HepG2 (cell line): ENCODE measurements around the gene COQ10B. TPM values are rescaled to one million over a fixed set of nuclear protein-coding genes. Genes with fewer than 3 reads are reported as not detected.

Source experiments
- ATAC-seq: fragments of 200-7000 bp; cut with Tn5 transposase; 3 replicates; pipeline ENCODE4 v1.9.1; 2020; ENCODE audit warnings: mild to moderate bottlenecking, moderate library complexity
- BruUV-seq: library from RNA; stranded (reverse); fragments of 400-500 nt; replicated peaks from 2 replicates; lab custom pipeline; 2021; lab: Mats Ljungman, UMichigan
- CTCF ChIA-PET: fragments of 300-600 bp; formaldehyde crosslinking; extraction: SDS; loops from one replicate; lab custom pipeline; 2021; ENCODE audit warnings: low total read pairs, inconsistent platforms, low intra/inter-chr PET ratio; lab: Yijun Ruan, JAX
- POLR2A ChIA-PET: fragments of 350-600 bp; sonication (Branson Sonifier 250); formaldehyde crosslinking; loops from one replicate; lab custom pipeline; 2020; ENCODE audit warnings: antibody characterized with exemption, inconsistent platforms; lab: Yijun Ruan, JAX
- DNase-seq: peaks from one replicate; pipeline ENCODE4 v3.0.0-alpha.2; 2015; ENCODE audit warnings: low spot score
- FAIRE-seq: peaks from 3 replicates; lab custom pipeline; 2011; peaks lifted over from hg19 to GRCh38; lab: Jason Lieb, UNC
- H2AFZ ChIP-seq: one replicate; pipeline ENCODE4 v1.6.1; 2011; ENCODE audit warnings: low read length, inconsistent platforms
- H3K27ac ChIP-seq: fragments of 300-600 bp; 3 replicates; pipeline ENCODE4 v1.8.0; 2011; ENCODE audit warnings: mixed run types, mild to moderate bottlenecking, mixed read lengths, low read length, inconsistent platforms; ENCODE audit not compliant: insufficient read depth; ENCODE audit errors: extremely low read length
- H3K27me3 ChIP-seq, 2 experiments: fragments of 200-600 bp in 1 of 2; 2 replicates in 1 of 2; 3 replicates in 1 of 2; pipeline versions ENCODE4 v1.6.0 to v1.8.0; 2011; ENCODE audit warnings: low read length in 2 of 2, mild to moderate bottlenecking in 2 of 2, moderate library complexity in 2 of 2, inconsistent platforms in 1 of 2; ENCODE audit not compliant: insufficient read depth in 2 of 2, control insufficient read depth in 1 of 2
- H3K36me3 ChIP-seq, 2 experiments: fragments of 200-600 bp in 1 of 2; replicated peaks in 1 of 2; 2 replicates in 1 of 2; 3 replicates in 1 of 2; pipeline versions ENCODE4 v1.5.1 to v1.8.0; 2011; ENCODE audit warnings: low read length in 2 of 2, inconsistent platforms in 1 of 2; ENCODE audit not compliant: insufficient read depth in 2 of 2, control insufficient read depth in 1 of 2
- H3K4me1 ChIP-seq: 2 replicates; pipeline ENCODE4 v1.5.1; 2012; ENCODE audit warnings: low read length, inconsistent platforms; ENCODE audit not compliant: insufficient read depth
- H3K4me2 ChIP-seq: 2 replicates; pipeline ENCODE4 v1.6.0; 2011; ENCODE audit warnings: low read depth, low read length, inconsistent platforms
- H3K4me3 ChIP-seq, 3 experiments: fragments of 200-600 bp in 1 of 3; sonication (generic), shearing (Covaris generic) in 1 of 3; replicated peaks in 1 of 3; 2 replicates each; pipeline ENCODE4 v1.5.1; 2011 to 2016; ENCODE audit warnings: low read length in 3 of 3, inconsistent platforms in 2 of 3, low read depth in 2 of 3, mild to moderate bottlenecking in 2 of 3, control low read depth in 1 of 3, mixed read lengths in 1 of 3; ENCODE audit not compliant: insufficient read depth in 1 of 3
- H3K79me2 ChIP-seq: one replicate; pipeline ENCODE4 v1.6.1; 2011; ENCODE audit warnings: low read length, inconsistent platforms; ENCODE audit not compliant: insufficient read depth
- H3K9ac ChIP-seq: 2 replicates; pipeline ENCODE4 v1.6.0; 2011; ENCODE audit warnings: mild to moderate bottlenecking, low read depth, low read length, inconsistent platforms; ENCODE audit not compliant: insufficient read depth
- H3K9me3 ChIP-seq: 2 replicates; pipeline ENCODE4 v1.5.1; 2012; ENCODE audit warnings: mild to moderate bottlenecking, low read length
- H4K20me1 ChIP-seq: 2 replicates; pipeline ENCODE4 v1.6.0; 2011; ENCODE audit warnings: inconsistent platforms, mild to moderate bottlenecking, low read length, moderate library complexity; ENCODE audit not compliant: insufficient read depth
- NAIF1 ChIP-seq: sonication (generic); formaldehyde crosslinking; IDR thresholded peaks from 2 replicates; pipeline ENCODE4 v1.5.0; 2020; ENCODE audit warnings: mild to moderate bottlenecking, missing genetic modification reagents, borderline replicate concordance
- POLR2AphosphoS2 ChIP-seq: IDR thresholded peaks from 2 replicates; pipeline ENCODE4 v1.6.1; 2011; ENCODE audit warnings: low read depth, low read length, improper control_type of control experiment
- RBM22 ChIP-seq: fragments of 200-400 bp; formaldehyde crosslinking; optimal IDR thresholded peaks from 2 replicates; pipeline ENCODE3; 2017; ENCODE audit warnings: mild to moderate bottlenecking, low read length, moderate library complexity
- REST ChIP-seq, 2 experiments: IDR thresholded peaks; 2 replicates each; pipeline ENCODE4 v1.6.1; 2011 to 2012; ENCODE audit warnings: low read length in 2 of 2, borderline replicate concordance in 1 of 2, low read depth in 1 of 2, mild to moderate bottlenecking in 1 of 2, moderate library complexity in 1 of 2
- THRA ChIP-seq: sonication (generic); formaldehyde crosslinking; IDR thresholded peaks from 2 replicates; pipeline ENCODE4 v1.4.0; 2020; ENCODE audit warnings: missing genetic modification reagents, borderline replicate concordance
- TRIM22 ChIP-seq: fragments of 450-650 bp; IDR thresholded peaks from 2 replicates; pipeline ENCODE4 v1.6.1; 2017
- ZNF280B ChIP-seq: sonication (generic); formaldehyde crosslinking; IDR thresholded peaks from 2 replicates; pipeline ENCODE4 v1.5.0; 2020; ENCODE audit warnings: missing genetic modification reagents, mild to moderate bottlenecking, borderline replicate concordance
- WGBS: methylation state at CpG from one replicate; pipeline ENCODE4 v1.1.6; 2017; ENCODE audit warnings: low lambda C conversion rate; 5-methylcytosine and 5-hydroxymethylcytosine counted together
- in situ Hi-C: cut with HindIII; loops from 2 replicates; pipeline ENCODE4 v1.10.0; 2017; ENCODE audit warnings: low pct_unique_long_range_greater_than_20kb; ENCODE audit not compliant: extremely low pct_ligation_motif_present
- intact Hi-C: fragments of 100-400 bp; cut with micrococcal nuclease; formaldehyde crosslinking; loops from one replicate; pipeline ENCODE4 v1.10.0; 2022; ENCODE audit not compliant: unreplicated experiment
- polyA plus RNA-seq, 8 experiments: library from polyadenylated mRNA; depleted of rRNA in 3 of 8; stranded (reverse) in 7 of 8; unstranded in 1 of 8; fragments of >200 nt; fragmentation: Illumina TruSeq in 4 of 8; extraction: Trizol in 4 of 8; gene quantifications; 2 replicates each; pipeline versions ENCODE4 v1.2.1 to v1.2.3, GENCODE V29; 2011 to 2016; ENCODE audit warnings: low read depth in 4 of 8, missing spikeins in 1 of 8, mixed read lengths in 1 of 8; ENCODE audit not compliant: insufficient read depth in 1 of 8
- total RNA-seq, 5 experiments: library from RNA; depleted of rRNA; stranded (reverse); fragments of >200 nt; fragmentation: Illumina TruSeq; extraction: Trizol; gene quantifications; 2 replicates each; pipeline ENCODE4 v1.2.3, GENCODE V29; 2016; ENCODE audit warnings: low read depth in 1 of 5

COQ10B gene
- total and polyA plus RNA-seq, 2 of the 13 experiments (the other 11 are each of a cell fraction or from before 2014, with no cell fraction given): 4.6 to 34.9 TPM

- no peaks in the 10 kb centered on the region for H3K27me3 ChIP-seq
- peaks cover 29% of the 10 kb centered on the region; the same call in 1 of the 2 replicates for H4K20me1 ChIP-seq
- H3K36me3 ChIP-seq: peaks cover 35 to 81% of the 10 kb centered on the region in 2 experiments
- no peak overlapping the region for H3K4me3 ChIP-seq
- no peak overlapping the region for H3K9ac ChIP-seq
- H3K79me2 ChIP-seq: peaks cover 46% of the 10 kb centered on the region
- BruUV-seq: no TSS peak
- ChIA-PET CTCF (no interaction called here), POLR2A (interaction anchor here (1.1 to 1.7 kb wide), 2 partner anchors 19 to 37 kb away, joined by 3 to 5 read pairs; partner anchors contain the start of genes COQ10B and SF3B1)
- H3K4me2 ChIP-seq: no peak overlapping the region
- 90% methylated on average over 1 of the region's 1 CpG for WGBS
- DNase-seq: no peak
- in situ Hi-C loops (no loop called here), intact Hi-C loops (no loop called here)
- H3K4me1 ChIP-seq: no peaks in the 10 kb centered on the region
- H2AFZ ChIP-seq: no peak overlapping the region
- no peaks in the 10 kb centered on the region for H3K9me3 ChIP-seq
- TF ChIP-seq TRIM22 (no peak), ZNF280B (no peak), RBM22 (peak; percentile 75), NAIF1 (CRISPR knock-in tag) (no peak), POLR2AphosphoS2 (peak; percentile 62; the same call in 1 of the 2 replicates), THRA (CRISPR knock-in tag) (peak; percentile 72; the same call in 1 of the 2 replicates), REST (IDR thresholded peaks at IDR 0.05; ENCODE audit: borderline replicate concordance in 1 of 2, low read depth in 1 of 2, low read length in 2 of 2) (no peak)
- no peak overlapping the region for H3K27ac ChIP-seq
- ATAC-seq: peak; percentile 26
- no peak for FAIRE-seq
Measured at GRCh38 chr2:197416268-197416667, 37.1 kb upstream of the COQ10B start.
